ENCODE data around the gene CYP3A5.

GRCh38 chr7:99623702-99624447, 55.9 kb downstream of the CYP3A5 start:
- no peak for TF ChIP-seq POLR2A (IDR thresholded peaks at IDR 0.05)
- TF ChIP-seq, protein P1, sequence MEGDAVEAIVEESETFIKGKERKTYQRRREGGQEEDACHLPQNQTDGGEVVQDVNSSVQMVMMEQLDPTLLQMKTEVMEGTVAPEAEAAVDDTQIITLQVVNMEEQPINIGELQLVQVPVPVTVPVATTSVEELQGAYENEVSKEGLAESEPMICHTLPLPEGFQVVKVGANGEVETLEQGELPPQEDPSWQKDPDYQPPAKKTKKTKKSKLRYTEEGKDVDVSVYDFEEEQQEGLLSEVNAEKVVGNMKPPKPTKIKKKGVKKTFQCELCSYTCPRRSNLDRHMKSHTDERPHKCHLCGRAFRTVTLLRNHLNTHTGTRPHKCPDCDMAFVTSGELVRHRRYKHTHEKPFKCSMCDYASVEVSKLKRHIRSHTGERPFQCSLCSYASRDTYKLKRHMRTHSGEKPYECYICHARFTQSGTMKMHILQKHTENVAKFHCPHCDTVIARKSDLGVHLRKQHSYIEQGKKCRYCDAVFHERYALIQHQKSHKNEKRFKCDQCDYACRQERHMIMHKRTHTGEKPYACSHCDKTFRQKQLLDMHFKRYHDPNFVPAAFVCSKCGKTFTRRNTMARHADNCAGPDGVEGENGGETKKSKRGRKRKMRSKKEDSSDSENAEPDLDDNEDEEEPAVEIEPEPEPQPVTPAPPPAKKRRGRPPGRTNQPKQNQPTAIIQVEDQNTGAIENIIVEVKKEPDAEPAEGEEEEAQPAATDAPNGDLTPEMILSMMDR (IDR thresholded peaks at IDR 0.05), result no peak

Data from adrenal gland (tissue), 5 donors.